Mononuclear cell (primary cell): ENCODE results near the gene GIGYF2. TPM values are rescaled to one million over a fixed set of nuclear protein-coding genes. Genes with fewer than 3 reads are reported as not detected.
"Not testable (repeated sequence)": the region's sequence is repeated elsewhere in the genome, so short reads cannot be mapped to it uniquely, and the experiment has no call there.

Source experiments
- H3K27me3 ChIP-seq: 2 replicates; pipeline ENCODE4 v1.6.0; 2011; ENCODE audit warnings: low read length, control low read depth; ENCODE audit not compliant: insufficient read depth
- H3K4me1 ChIP-seq: 2 replicates; pipeline ENCODE4 v1.5.1; 2011; ENCODE audit warnings: mild to moderate bottlenecking, low read length, control low read depth; ENCODE audit not compliant: insufficient read depth
- H3K4me3 ChIP-seq: 2 replicates; pipeline ENCODE4 v1.5.1; 2011; ENCODE audit warnings: mild to moderate bottlenecking, low read length, moderate library complexity
- H3K9me3 ChIP-seq: 2 replicates; pipeline ENCODE4 v1.5.1; 2011; ENCODE audit warnings: low read depth, mild to moderate bottlenecking, control low read depth, low read length
- total RNA-seq: library from RNA; depleted of rRNA; stranded (reverse); fragments of >200 nt; gene quantifications from one replicate; pipeline ENCODE4 v1.2.3, GENCODE V29; 2012

Gene GIGYF2
- total RNA-seq, 1 donor = 59.7 TPM

GRCh38 chr2:232898592-232899543, 201.7 kb downstream of the GIGYF2 start:
- Histone ChIP-seq H3K27me3 (no peaks in the 10 kb centered on the region), H3K4me1 (peaks cover 12% of the 10 kb centered on the region), H3K9me3 (no peaks in the 10 kb centered on the region), H3K4me3 (no peak overlapping the region)

- Histone ChIP-seq H3K4me3 (no peak overlapping the region), H3K27me3 (no peaks in the 10 kb centered on the region), H3K4me1 (peaks cover 12% of the 10 kb centered on the region), H3K9me3 (no peaks in the 10 kb centered on the region)
Observed at GRCh38 chr2:232900811-232901735, 203.9 kb downstream of the GIGYF2 start.

GRCh38 chr2:232901736-232902578, 204.8 kb downstream of the GIGYF2 start:
- peaks cover 12% of the 10 kb centered on the region for H3K4me1 ChIP-seq
- no peak overlapping the region for H3K4me3 ChIP-seq
- no peaks in the 10 kb centered on the region for H3K27me3 ChIP-seq
- no peaks in the 10 kb centered on the region for H3K9me3 ChIP-seq

GRCh38 chr2:232903989-232904388, 206.9 kb downstream of the GIGYF2 start:
- H3K4me1 ChIP-seq = peaks cover 12% of the 10 kb centered on the region
- H3K27me3 ChIP-seq = peaks cover 5% of the 10 kb centered on the region
- no peak overlapping the region for H3K4me3 ChIP-seq
- H3K9me3 ChIP-seq = no peaks in the 10 kb centered on the region

- H3K27me3 ChIP-seq, H3K4me1 ChIP-seq, H3K4me3 ChIP-seq: not testable (repeated sequence)
- peaks cover 13% of the 10 kb centered on the region for H3K9me3 ChIP-seq
Observed at GRCh38 chr2:232906867-232907717, 210.0 kb downstream of the GIGYF2 start.

- not testable (repeated sequence) for H3K4me1 ChIP-seq, H3K4me3 ChIP-seq
- H3K27me3 ChIP-seq = peaks cover 13% of the 10 kb centered on the region
- H3K9me3 ChIP-seq = peaks cover 17% of the 10 kb centered on the region
Observed at GRCh38 chr2:232907718-232908085, 210.6 kb downstream of the GIGYF2 start.

- Histone ChIP-seq H3K27me3 (peaks cover 17% of the 10 kb centered on the region), H3K4me3 (no peak overlapping the region), H3K9me3 (peaks cover 17% of the 10 kb centered on the region), H3K4me1 (no peaks in the 10 kb centered on the region)
Observed at GRCh38 chr2:232908695-232909094, 211.6 kb downstream of the GIGYF2 start.

Other genes starting within 250 kb of the GIGYF2 start
- gene ALPI, start 241.2 kb upstream of the GIGYF2 start, total RNA-seq = not detected
- not detected for gene ECEL1, start 209.5 kb upstream of the GIGYF2 start, total RNA-seq
- not detected for gene PRSS56, start 176.9 kb upstream of the GIGYF2 start, total RNA-seq
- not detected for gene CHRND, start 171.2 kb upstream of the GIGYF2 start, total RNA-seq
- not detected for gene CHRNG, start 157.6 kb upstream of the GIGYF2 start, total RNA-seq
- gene TIGD1, start 146.8 kb upstream of the GIGYF2 start, total RNA-seq = 23.7 TPM
- gene EIF4E2, start 146.6 kb upstream of the GIGYF2 start, total RNA-seq = 50.1 TPM
- 0.42 TPM for gene EFHD1, start 63.7 kb upstream of the GIGYF2 start, total RNA-seq
- not detected for gene KCNJ13, start 79.2 kb downstream of the GIGYF2 start, total RNA-seq
- gene SNORC, start 172.9 kb downstream of the GIGYF2 start, total RNA-seq = under 0.01 TPM